HG03066 (cell line): Measurements from ENCODE around the gene ZNF324.
"Not testable (repeated sequence)": the region's sequence is repeated elsewhere in the genome, so short reads cannot be mapped to it uniquely, and the experiment has no call there.

Experiments used
- ATAC-seq: cut with Tn5 transposase; IDR thresholded peaks from one replicate; pipeline ENCODE4 v1.9.1; 2021; ENCODE audit warnings: low read depth; ENCODE audit not compliant: unreplicated experiment

ZNF324 gene

GRCh38 chr19:58466760-58467589, at the start of gene ZNF324:
TSS of gene ZNF324 (plus strand) at chr19:58467080. CDS start at chr19:58469186, 2,106 bp downstream.
- ATAC-seq, result peak; percentile 84

GRCh38 chr19:58428617-58429016, 38.3 kb upstream of the ZNF324 start:
- ATAC-seq, result no peak

DNA sequence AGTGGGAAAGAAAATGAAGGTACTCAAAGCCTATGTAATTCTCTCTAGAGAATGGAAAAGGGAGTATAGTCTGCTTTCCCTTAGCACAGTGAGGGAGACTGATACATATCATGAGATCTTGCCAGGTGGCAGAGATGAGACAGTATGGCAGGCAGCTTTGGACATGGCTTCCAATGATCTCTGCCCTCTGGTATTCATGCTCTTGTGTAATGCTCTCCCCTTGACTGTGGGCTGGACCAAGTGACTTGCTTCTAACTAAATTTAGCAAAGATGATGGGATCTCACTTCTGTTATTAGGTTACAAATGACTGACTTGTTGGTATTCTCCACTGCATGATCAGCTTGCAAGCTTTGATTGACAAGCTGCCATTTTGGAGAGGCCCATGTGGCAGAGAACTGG, 37.1 kb upstream of the ZNF324 start:
- no peak for ATAC-seq

DNA sequence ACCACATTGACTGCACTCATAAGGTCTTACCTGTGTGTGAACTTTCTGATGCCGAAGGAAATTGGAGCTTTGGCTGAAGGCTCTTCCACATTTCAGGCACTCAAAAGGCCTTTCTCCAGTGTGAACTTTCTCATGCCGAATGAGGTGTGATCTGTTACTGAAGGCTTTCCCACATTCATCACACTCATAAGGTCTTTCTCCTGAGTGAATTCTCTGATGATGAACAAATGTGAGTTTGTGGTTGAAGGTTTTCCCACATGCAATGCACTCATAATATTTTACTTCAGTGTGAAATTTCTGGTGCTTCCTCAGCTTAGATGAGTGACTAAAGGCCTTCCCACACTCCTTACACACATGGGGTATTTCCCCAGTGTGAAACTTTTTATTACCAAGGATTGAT, 32.7 kb upstream of the ZNF324 start:
- ATAC-seq, result no peak

DNA sequence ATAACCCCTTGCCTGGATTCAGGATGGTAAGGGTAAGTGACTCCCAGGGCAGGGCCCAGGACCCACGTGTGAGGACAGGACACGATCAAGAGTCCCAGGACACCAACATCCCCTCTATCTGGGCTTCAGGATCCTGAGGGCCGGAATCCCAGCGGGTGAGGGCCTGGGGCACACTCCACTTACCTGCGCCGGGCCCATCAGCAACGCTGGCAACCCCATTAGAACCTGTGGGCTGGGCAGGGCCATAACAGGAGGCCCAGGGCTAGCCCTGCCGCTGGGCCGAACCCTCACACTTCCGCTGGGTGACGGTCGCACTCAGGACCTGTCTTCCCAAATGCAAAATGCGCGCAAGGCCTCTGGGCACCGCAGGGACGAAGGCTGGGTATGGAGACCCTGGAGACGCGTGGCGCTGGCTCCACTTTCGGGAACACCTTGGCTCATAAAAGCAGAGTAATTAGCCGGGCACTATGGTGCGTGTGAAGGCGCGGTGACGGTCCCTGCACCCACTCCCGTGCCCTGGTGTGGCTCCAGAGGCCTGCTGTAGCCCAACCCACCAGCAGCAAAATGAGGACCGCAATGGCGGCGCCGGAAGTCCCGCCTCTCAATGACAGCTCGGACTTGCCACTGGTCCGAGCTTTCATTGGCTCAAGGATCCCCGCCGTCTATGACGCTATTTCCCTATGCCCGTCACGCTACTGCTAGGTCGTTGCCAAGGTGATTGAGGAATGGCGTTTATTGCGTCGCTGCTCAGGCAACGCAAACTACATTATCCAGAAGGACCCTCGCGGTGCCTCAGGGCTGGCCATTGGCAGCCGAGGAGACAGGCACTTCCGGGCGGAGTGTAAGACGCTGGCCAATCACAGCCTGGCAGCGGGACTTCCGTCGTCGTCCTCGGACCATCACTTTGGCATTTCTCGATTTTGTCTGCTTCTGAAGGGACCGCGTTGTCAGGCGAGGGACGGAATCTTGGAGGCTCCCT, 27.0 kb upstream of the ZNF324 start, which contains the start of gene ZNF132:
Gene ZNF132 (minus strand): TSS at position 578 of the 979 bp plus-strand sequence. CDS start 332 bp downstream, at position 246.
- ATAC-seq, result peak; percentile 95

GRCh38 chr19:58440556-58440955, 26.3 kb upstream of the ZNF324 start:
- no peak for ATAC-seq

- ATAC-seq, result not testable (repeated sequence)
These were observed 23.9 kb upstream of the ZNF324 start for GRCh38 chr19:58442986-58443385.

DNA sequence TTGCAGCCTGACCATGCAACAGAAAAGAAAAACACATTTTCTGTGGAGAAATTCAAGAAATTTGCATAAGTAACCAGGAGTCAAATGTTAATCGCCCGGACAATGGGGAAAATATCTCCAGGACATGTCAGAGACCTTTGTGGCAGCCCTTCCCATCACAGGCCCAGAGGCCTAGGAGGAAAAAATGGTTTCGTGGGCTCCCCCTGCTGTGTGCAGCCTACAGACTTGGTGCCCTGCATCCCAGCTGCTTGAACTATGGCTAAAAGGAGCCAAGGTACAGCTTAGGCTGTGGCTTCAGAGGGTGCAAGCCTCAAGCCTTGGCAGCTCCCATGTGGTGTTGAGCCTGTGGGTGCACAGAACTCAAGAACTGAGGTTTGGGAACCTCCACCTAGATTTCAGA, 18.0 kb upstream of the ZNF324 start:
- not testable (repeated sequence) for ATAC-seq

DNA sequence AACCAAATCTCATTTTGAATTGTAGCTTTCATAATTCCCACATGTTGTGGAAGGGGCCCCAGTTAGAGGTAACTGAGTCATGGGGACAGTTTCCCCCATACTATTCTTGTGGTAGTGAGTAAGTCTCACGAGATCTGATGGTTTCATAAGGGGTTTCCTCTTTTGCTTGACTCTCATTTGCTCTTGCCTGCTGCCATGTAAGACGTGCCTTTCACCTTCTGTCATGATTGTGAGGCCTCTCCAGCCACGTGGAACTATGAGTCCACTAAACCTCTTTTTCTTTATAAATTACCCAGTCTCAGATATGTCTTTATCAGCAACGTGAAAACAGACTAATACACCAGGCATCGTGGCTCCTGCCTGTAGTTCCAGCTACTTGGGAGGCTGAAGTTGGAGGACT, 16.9 kb upstream of the ZNF324 start:
- ATAC-seq, result not testable (repeated sequence)

- no peak for ATAC-seq
These were observed 16.0 kb upstream of the ZNF324 start for GRCh38 chr19:58450856-58451357.

DNA sequence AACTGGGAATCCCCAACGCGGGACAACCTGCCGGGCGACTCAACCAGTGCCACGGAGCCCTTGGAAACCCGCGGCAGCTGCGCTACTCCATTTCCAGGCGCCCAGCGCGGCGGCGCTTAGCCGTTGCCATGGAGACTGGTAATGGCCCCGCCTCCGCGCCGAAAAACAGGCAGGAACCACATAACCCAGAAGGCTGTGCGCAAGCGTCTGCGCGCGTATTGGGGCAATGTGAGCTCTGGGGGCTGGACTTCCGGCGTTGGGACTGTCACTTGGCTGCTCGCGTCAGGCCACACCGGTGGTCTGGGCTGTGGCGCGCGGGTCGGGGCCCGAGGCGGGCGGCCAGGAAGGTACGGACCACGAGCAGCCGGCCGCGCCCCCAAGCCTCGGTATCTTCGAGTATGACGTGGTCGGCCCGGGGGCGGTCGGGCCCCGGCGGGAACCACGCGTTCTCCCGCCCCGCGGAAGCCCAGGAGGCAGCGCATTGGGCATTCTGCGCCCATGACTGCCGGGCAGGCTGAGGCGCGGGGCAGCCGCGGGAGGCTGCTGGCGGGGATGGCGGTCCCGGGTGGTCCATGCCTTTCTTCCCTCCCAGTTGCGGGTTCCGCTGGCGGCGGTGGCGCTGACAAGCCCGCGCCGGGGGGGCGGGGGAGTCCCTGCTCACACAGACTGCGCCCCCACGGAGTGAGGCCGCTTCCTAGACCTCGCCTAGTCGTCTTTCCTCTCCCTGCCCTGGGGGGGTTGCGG, 15.3 kb upstream of the ZNF324 start, which contains the start of gene ZNF324B:
Gene ZNF324B (plus strand): TSS at position 265 of the 744 bp plus-strand sequence. CDS start 2,080 bp downstream, outside the sequence.
- ATAC-seq, result peak; percentile 93

DNA sequence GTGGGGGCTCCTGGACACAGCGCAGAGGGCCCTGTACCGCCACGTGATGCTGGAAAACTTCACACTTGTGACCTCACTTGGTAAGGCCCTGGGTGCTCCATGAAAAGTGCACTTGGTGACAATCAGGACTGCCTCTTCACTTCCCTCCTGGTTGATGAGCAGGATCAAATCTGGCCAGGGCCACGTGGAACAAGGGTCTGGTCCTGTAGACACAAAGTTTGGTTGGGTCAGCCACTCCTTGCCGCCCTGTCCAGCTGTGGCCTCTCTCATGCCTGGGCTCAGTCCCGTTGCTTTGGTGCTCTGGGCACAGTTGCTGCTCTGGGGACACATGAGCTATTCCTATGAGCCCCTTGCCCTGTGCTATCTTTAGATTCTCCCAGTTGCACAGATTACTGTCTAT, 13.1 kb upstream of the ZNF324 start:
- no peak for ATAC-seq

- no peak for ATAC-seq
These were observed 11.6 kb upstream of the ZNF324 start for GRCh38 chr19:58455306-58455705.

DNA sequence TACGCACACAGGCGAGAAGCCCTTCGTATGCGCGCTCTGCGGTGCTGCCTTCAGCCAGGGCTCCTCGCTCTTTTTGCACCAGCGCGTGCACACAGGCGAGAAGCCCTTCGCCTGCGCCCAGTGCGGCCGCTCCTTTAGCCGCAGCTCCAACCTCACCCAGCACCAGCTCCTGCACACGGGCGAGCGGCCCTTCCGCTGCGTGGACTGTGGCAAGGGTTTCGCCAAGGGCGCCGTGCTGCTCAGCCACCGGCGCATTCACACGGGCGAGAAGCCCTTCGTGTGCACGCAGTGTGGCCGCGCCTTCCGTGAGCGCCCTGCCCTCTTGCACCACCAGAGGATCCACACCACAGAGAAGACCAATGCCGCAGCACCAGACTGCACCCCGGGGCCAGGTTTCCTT, 10.8 kb upstream of the ZNF324 start:
- no peak for ATAC-seq

GRCh38 chr19:58460039-58460438, 6.8 kb upstream of the ZNF324 start:
- ATAC-seq, result no peak

DNA sequence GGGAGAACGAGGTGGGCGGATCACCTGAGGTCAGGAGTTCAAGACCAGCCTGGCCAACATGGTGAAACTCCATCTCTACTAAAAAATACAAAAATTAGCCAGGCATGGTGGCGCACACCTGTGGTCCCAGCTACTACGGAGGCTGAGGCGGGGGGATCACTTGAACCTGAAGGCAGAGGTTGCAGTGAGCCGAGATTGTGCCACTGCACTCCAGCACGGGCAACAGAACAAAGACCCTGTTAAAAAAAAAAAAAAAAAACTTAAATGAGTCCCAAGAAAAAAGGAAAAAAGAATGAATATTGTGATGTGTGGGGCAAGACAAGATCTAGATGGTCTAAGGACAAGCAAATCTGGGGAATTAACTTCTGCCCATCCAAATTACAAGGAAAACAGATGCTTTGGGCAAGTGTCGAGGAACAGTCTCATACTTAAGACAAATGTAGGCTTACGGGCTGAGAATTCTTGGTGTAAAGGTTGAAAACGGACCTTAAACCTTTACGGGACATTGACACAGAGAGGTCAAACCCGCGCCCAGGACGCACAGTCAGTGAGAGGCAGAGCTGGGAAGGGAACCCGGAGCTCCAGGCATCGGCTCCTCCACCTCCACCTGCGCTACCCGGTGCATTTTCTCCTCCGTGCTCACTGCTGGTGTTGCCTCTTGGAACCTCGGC, 656 bp upstream of the ZNF324 start:
- ATAC-seq, result peak; percentile 23

- ATAC-seq, result no peak
These were observed 1.4 kb downstream of the ZNF324 start for GRCh38 chr19:58468216-58468839.

DNA sequence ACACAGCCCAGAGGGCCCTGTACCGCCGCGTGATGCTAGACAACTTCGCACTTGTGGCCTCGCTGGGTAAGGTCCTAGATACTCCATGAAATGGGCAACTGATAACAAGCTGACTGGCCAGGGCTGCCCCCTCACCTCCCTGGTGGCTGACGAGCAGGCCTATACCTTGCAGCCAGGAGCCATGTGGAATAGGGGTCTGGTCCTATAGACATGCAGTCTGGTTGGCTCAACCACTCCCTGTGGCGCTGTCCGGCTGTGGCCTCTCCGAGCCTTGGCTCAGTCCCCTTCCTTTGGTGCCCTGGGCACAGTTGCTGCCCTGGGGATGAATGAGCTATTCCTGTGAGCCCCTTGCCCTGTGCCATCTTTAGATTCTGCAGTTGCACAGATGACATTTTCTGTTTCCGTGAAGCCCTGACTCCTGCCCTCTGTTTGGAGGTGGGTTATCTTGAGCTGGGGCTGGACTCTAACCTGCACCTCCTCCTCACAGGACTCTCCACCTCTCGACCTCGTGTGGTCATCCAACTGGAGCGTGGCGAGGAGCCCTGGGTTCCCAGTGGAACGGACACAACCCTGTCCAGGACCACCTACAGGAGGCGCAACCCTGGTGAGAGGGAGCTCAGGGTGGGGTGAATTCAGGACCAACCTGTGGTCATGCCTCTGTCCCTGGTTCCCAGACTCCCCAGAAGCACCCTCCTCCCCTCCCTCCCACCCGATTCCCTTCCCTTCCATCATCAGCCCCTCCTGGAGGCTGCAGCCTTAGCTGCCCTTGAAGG, 2.5 kb downstream of the ZNF324 start:
- no peak for ATAC-seq
